AG09309 (cell line): Measurements from ENCODE around the gene NFKBIE.

Experiments used
- DNase-seq: peaks from one replicate; pipeline ENCODE4 v3.0.0-alpha.2; 2010; ENCODE audit warnings: low read depth
- H3K4me3 ChIP-seq: 2 replicates; pipeline ENCODE4 v1.5.1; 2011; ENCODE audit warnings: mild to moderate bottlenecking, low read depth, low read length, moderate library complexity; ENCODE audit not compliant: control insufficient read depth
- CTCF ChIP-seq: IDR thresholded peaks from 2 replicates; pipeline ENCODE4 v1.5.1; 2011; ENCODE audit warnings: mild to moderate bottlenecking, low read depth, low read length, inconsistent platforms; ENCODE audit not compliant: insufficient read depth, control insufficient read depth; ENCODE audit errors: missing control alignments

The NFKBIE gene

GRCh38 chr6:44219053-44219814 is 46.1 kb downstream of the NFKBIE start:
- no peak for TF ChIP-seq CTCF
- no peak for DNase-seq
- H3K4me3 ChIP-seq, result peak overlapping the region; percentile 46

- no peak overlapping the region for H3K4me3 ChIP-seq
- no peak for TF ChIP-seq CTCF
- DNase-seq, result no peak
Measured at GRCh38 chr6:44217332-44218143, 47.8 kb downstream of the NFKBIE start.

GRCh38 chr6:44216677-44217331 is 48.5 kb downstream of the NFKBIE start, which contains the start of gene MYMX:
Gene MYMX (plus strand): TSS chr6:44216926. CDS start chr6:44217472, 546 bp downstream.
- TF ChIP-seq CTCF, result no peak
- H3K4me3 ChIP-seq, result no peak within 1 kb of the TSS
- DNase-seq, result no peak

GRCh38 chr6:44214307-44214706 is 51.0 kb downstream of the NFKBIE start:
- no peak for TF ChIP-seq CTCF
- no peak for DNase-seq
- H3K4me3 ChIP-seq, result no peak overlapping the region

- H3K4me3 ChIP-seq, result no peak overlapping the region
- DNase-seq, result no peak
- no peak for TF ChIP-seq CTCF
Measured at GRCh38 chr6:44211284-44211683, 54.1 kb downstream of the NFKBIE start.
